HL-60/S4 treated with retinoic acid at 250 ng/mL for 4 days and 3 days (cell line): ENCODE data around the gene C1orf210.

Source experiments
- in situ Hi-C: fragments of 300-500 bp; cut with MboI; formaldehyde crosslinking; loops from 2 replicates; pipeline ENCODE4 v1.7.0; 2022; ENCODE audit warnings: low sequenced_read_pairs

C1orf210 gene

GRCh38 chr1:43253876-43254275, 31.5 kb downstream of the C1orf210 start:
- in situ Hi-C loops, result no loop called here

DNA sequence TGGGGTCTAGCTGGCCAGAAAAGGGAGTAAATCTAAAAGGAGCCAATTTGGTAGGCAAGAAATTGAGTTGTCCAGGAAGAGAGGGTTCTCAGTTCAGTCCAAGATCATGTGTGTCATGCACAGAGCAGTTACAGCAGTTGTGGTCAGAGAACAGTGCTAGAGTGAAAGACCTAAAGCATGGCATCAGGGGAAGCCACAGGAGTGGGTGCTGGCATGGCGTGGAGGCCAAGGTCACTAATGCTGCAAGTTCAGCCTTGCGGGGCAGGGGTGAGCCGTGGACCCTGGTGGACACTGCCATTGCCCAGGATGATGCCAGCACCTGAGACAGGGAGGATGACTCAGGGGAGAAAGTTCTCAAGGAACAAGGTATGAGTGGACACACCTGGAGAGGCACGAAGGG, 32.2 kb downstream of the C1orf210 start:
- in situ Hi-C loops, result no loop called here

DNA sequence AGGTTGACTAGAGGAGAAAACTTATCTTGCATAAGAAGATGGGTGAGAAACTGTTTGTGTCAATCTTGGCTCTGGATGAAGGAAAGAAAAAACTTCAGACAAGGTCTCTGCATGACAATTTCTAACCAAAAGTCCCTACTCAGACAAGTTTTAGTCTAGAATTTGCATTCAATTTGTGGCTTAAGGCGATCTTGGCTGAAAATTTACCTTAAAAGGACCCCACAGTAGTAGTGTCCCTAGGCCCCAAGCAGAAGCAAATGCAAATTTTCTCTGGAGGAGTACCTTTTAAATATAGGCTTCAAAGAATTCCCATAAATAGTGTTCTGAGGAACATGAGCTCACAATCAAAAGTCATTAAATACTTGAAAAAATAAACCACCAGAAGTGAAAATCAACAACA, 33.2 kb downstream of the C1orf210 start:
- in situ Hi-C loops, result no loop called here

DNA sequence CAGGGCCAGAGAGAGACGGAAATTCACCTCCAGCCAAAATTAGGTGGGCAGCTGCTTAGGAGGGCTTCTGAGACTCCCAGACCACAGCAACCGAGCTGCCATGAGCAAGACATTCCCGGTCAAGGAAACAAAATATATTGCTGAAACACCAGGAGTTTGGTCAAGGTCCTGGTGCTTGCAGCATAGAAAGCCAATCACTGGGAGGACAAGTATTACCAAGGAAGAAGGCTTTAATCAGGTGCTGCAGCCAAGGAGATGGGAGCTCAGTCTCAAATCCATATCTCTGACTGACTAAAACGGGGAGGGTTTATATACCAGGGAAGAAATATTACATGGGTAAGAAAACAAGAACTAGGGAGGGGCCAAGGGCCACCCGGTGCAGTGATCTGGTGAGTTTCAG, 34.4 kb downstream of the C1orf210 start:
- in situ Hi-C loops, result no loop called here

DNA sequence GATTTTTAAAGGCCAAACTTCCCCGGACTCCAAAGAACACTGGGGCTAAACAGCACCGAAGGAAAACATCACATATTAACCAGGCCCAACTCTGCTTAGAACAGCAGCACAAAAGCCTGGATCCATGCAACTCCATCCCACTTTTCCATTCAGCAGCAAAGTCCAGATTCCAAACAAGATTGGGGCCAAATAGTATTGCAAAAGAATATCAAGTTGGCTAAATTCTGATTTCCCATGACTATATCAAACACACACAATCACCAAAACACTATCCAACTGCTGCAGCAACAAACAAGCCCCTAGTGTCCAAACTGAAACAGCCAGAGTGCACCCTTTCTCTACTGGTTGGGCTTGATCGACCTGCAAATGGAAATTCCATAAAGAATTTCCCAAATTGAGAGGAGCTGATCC, 35.0 kb downstream of the C1orf210 start:
- in situ Hi-C loops, result no loop called here

GRCh38 chr1:43247256-43247921, 38.0 kb downstream of the C1orf210 start:
- in situ Hi-C loops, result no loop called here

DNA sequence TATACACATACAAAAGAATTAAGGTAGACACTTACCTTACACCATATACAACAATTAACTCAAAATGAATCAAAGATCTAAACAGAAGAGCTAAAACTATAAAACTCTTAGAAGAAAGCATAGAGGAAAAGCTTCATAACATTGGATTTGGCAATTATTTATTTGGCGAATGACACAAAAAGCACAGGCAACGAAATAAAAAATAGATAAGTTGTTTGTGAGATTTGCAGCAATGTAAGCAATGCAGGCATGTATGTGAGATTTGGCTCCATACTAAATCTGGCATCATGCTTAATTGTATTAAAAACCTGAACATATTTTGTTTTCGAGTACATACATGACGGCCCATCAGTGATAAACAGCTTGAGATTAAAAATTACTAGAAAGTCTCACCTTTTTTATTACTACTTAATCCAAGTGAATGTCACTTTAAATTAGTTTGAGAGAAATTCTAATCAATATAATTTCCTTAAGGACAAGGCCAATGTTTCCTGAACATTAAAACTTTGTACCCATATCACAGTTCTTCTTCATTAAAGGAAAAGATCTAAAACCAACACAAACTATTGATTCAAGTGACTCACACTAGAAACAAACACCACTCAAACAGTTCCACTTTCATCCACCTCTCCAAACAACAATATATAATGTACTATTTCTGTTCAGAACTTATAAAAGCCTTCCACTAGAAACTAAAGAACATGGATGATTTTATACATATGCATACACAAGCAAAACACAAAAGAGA, 38.7 kb downstream of the C1orf210 start:
- in situ Hi-C loops, result no loop called here

DNA sequence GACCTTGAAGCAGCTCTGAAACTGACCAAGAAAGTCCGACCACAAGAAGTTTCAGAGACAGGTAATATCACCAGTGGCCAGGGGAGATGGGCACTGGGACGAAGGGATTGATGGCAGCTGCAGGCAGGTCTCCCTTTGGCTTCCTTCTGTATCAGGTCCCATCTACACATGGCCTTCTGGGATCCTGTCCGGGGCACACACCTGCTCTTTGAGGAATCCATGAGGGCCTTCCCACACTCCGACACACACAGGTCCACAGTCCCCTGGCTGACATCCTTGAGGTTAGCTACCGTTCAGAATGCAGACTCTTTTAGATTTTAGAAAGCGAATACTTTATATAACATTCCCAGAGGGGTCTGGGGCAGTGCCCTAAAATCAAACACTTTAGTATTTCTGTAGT, 42.1 kb downstream of the C1orf210 start:
- in situ Hi-C loops, result no loop called here

- in situ Hi-C loops, result no loop called here
Measured at GRCh38 chr1:43241413-43241836, 44.0 kb downstream of the C1orf210 start.

GRCh38 chr1:43239484-43239883, 45.9 kb downstream of the C1orf210 start:
- in situ Hi-C loops, result no loop called here

DNA sequence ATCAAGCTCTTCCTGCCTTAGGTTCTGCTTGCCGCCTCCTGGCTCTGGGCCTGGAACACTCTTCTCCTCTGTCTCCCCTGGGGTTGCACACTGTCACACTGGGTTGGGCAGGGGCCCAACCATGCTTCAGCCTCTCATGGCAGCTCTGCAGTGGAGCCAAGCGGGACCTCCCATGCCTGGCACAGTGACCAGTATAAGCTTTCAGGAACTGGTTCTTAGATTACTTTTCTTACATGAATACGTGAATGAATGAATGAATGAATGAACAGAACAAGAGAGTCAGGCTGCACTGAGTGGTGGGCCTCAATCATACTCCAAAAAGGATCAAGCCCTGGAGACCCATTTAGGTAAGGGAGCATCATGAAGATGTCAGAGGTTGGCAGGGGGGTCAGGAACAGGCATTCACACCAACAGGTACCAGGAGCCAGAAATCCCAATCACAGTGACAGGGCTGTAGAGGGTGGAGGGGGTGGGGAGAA, 46.4 kb downstream of the C1orf210 start:
- in situ Hi-C loops, result no loop called here

GRCh38 chr1:43238085-43238484, 47.3 kb downstream of the C1orf210 start:
- in situ Hi-C loops, result no loop called here

DNA sequence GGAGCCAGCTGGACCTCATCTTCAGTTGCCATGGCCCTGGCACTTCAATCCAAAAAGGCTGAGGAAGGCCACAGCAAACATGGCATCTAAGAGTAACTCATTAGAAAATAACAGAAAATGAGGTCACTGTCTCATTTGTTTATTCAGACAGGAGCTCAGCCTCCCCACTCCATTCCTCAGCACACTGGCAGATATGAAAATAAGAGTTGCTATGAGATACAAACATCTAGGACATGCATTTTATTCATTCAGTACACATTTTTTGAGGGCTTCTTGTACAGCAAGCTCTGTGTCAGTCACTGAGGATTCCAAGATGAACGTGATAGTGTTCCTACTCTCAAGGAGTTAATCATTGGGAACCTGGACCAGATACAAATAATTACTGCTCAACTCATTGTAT, 48.3 kb downstream of the C1orf210 start:
- in situ Hi-C loops, result no loop called here

DNA sequence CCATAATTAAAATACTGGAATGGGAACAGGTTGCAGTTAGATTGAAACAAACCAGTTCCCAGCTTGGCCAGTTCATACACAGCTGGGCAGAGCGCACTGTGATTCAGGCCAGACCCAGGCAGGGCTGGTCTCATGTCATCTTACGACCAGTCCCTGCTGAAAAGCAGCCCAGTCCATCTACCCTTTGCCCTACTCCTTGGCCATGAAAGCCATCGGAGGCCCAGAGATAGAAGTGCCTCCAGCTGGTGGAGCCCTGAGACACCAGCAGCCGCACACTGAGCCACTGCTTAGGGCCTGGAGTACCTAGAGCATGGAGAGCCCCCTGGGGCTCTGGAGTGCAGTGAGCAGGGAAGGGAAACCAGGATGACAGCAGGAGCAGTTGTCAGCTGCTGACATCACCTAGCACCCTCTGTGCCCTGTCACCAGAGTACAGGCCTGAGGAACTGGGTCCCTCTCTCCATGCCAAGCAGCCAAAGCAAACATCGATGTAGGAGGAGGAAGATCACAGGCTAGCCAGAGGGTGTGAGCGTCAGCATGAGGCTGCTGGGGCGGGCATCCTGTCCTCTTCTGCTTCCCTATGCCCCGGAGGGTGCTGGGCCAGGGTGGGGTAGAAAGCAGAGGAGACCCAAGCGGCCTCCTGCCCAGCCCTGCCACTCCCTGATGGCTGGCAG, 49.8 kb downstream of the C1orf210 start:
- in situ Hi-C loops, result no loop called here

- in situ Hi-C loops, result no loop called here
Measured at GRCh38 chr1:43235040-43235439, 50.3 kb downstream of the C1orf210 start.

GRCh38 chr1:43234267-43234666, 51.1 kb downstream of the C1orf210 start:
- in situ Hi-C loops, result no loop called here

DNA sequence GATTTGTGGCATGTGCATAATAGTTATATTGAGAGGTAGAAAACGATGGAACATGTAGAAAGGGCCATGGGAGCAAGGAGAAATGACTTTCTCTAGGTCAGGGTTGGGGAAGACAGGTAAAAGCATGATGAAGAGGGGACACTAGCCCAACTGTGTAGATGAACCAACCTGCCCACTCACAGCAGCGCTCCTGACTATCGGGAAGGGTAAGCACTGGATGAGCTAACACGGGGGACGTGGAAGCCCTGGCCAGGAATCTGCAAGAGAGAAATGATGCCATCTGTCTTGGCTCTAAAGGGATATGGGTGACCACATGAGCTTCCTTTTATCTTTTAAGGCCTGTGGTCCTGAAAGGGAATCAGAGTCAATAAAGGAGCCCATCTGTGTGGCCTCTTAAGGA, 51.8 kb downstream of the C1orf210 start:
- in situ Hi-C loops, result no loop called here

DNA sequence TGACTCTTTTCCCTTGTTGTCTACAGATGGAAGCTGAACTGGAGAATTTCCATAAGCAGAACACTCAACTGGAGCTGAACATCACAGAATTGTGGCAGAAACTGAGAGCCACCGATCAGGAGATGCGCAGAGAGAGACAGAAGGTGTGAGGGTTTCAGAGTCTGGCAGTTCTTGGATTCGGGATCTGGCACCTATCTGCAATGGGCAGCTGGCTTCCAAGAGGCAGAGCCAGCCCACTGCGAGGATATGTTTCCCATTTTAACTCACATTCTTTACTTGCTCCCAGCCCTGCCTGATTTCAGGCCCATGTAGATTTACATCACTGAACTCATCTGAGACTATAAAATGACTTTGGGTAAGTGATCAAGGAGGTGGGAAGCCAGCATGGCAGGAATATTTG, 52.9 kb downstream of the C1orf210 start:
- in situ Hi-C loops, result no loop called here

- in situ Hi-C loops, result no loop called here
Measured at GRCh38 chr1:43232074-43232473, 53.3 kb downstream of the C1orf210 start.
